ENCODE data around the gene ATP6V0A4.

The ATP6V0A4 gene

DNA sequence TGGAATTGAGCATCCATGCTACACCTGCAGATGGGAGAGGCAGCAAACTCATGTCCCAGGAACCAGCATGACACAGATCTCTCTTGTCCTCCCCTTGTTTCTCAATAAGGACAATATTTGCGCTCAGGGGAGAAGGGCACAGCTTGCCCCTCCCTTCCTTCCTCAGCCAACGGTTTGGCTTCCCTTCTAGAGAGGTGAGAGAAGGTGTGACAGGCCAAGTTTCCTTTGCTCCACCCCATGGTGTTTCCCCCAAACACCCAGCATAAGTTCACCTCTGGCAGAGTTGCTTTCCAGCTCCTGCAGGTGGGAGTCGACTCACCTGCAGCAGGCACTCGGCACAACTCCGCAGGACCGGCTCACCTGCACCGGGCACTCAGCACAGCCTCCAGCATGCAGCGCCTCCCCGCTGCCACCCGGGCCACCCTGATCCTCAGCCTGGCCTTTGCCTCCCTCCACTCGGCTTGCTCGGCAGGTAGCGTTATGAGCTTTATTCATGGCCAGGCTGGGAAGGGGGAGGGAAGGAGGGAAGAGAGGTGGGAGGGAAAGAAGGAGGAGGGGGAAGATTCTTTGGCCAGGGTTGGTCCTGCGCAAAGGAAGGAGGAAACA is at the start of gene ATP6V0A4, which contains the start of gene TMEM213:
ATP6V0A4 (minus strand) TSS at position 482 of the 606 bp plus-strand sequence. CDS start 26,949 bp downstream, outside the sequence.
TMEM213 (plus strand) TSS at position 280 of the 606 bp plus-strand sequence; CDS start at position 391, 111 bp downstream.
- TF ChIP-seq TEAD4 (IDR thresholded peaks at IDR 0.05): no peak
- TF ChIP-seq CREB1 (IDR thresholded peaks at IDR 0.05; ENCODE audit: low read depth): no peak
- TF ChIP-seq ZBTB7A (IDR thresholded peaks at IDR 0.05; ENCODE audit: low read depth): no peak
- TF ChIP-seq, protein P1, sequence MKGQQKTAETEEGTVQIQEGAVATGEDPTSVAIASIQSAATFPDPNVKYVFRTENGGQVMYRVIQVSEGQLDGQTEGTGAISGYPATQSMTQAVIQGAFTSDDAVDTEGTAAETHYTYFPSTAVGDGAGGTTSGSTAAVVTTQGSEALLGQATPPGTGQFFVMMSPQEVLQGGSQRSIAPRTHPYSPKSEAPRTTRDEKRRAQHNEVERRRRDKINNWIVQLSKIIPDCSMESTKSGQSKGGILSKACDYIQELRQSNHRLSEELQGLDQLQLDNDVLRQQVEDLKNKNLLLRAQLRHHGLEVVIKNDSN (IDR thresholded peaks at IDR 0.05): no peak
- no peak for TF ChIP-seq FOXM1 (IDR thresholded peaks at IDR 0.05; ENCODE audit: borderline replicate concordance, low read depth)
- TF ChIP-seq, protein P2, sequence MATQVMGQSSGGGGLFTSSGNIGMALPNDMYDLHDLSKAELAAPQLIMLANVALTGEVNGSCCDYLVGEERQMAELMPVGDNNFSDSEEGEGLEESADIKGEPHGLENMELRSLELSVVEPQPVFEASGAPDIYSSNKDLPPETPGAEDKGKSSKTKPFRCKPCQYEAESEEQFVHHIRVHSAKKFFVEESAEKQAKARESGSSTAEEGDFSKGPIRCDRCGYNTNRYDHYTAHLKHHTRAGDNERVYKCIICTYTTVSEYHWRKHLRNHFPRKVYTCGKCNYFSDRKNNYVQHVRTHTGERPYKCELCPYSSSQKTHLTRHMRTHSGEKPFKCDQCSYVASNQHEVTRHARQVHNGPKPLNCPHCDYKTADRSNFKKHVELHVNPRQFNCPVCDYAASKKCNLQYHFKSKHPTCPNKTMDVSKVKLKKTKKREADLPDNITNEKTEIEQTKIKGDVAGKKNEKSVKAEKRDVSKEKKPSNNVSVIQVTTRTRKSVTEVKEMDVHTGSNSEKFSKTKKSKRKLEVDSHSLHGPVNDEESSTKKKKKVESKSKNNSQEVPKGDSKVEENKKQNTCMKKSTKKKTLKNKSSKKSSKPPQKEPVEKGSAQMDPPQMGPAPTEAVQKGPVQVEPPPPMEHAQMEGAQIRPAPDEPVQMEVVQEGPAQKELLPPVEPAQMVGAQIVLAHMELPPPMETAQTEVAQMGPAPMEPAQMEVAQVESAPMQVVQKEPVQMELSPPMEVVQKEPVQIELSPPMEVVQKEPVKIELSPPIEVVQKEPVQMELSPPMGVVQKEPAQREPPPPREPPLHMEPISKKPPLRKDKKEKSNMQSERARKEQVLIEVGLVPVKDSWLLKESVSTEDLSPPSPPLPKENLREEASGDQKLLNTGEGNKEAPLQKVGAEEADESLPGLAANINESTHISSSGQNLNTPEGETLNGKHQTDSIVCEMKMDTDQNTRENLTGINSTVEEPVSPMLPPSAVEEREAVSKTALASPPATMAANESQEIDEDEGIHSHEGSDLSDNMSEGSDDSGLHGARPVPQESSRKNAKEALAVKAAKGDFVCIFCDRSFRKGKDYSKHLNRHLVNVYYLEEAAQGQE (IDR thresholded peaks at IDR 0.05; ENCODE audit: low read depth): no peak
- TF ChIP-seq NFIC (IDR thresholded peaks at IDR 0.05): no peak
- TF ChIP-seq RAD21 (IDR thresholded peaks at IDR 0.05; ENCODE audit: low read depth): no peak
- TF ChIP-seq, protein P3, sequence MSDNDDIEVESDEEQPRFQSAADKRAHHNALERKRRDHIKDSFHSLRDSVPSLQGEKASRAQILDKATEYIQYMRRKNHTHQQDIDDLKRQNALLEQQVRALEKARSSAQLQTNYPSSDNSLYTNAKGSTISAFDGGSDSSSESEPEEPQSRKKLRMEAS (IDR thresholded peaks at IDR 0.05): no peak
- TF ChIP-seq TAF1 (IDR thresholded peaks at IDR 0.05; ENCODE audit: low read depth): no peak
- TF ChIP-seq EGR1 (IDR thresholded peaks at IDR 0.05): no peak
- no peak for TF ChIP-seq EP300 (IDR thresholded peaks at IDR 0.05; ENCODE audit: borderline replicate concordance)
- TF ChIP-seq YY1 (IDR thresholded peaks at IDR 0.05; ENCODE audit: low read depth): no peak
- TF ChIP-seq TCF12 (IDR thresholded peaks at IDR 0.05; ENCODE audit: low read depth): no peak

DNA sequence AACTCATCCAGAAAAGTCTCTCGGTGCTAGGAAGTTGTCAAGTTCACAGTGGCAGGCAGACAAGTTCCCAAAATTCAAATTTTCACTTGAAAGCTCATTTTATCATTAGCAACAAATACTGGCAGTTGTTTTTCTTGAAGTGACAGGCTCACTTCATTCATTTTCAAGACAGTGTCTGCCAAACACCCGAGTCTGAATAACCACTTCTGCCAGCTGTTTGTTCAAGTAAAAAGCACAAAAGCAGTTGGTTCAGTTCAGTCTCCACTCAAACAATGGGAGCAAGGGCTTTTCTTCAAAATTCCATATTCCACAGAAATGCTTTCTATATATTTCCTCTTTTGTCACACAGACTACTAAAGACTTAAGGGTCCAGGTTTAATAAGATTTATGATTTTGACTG is 47.7 kb upstream of the ATP6V0A4 start:
- no peak for TF ChIP-seq RAD21 (IDR thresholded peaks at IDR 0.05; ENCODE audit: low read depth)
- TF ChIP-seq, protein P2 (IDR thresholded peaks at IDR 0.05; ENCODE audit: low read depth): no peak
- TF ChIP-seq YY1 (IDR thresholded peaks at IDR 0.05; ENCODE audit: low read depth): no peak
- TF ChIP-seq TEAD4 (IDR thresholded peaks at IDR 0.05): no peak
- no peak for TF ChIP-seq TAF1 (IDR thresholded peaks at IDR 0.05; ENCODE audit: low read depth)
- no peak for TF ChIP-seq FOXM1 (IDR thresholded peaks at IDR 0.05; ENCODE audit: borderline replicate concordance, low read depth)
- no peak for TF ChIP-seq NFIC (IDR thresholded peaks at IDR 0.05)
- TF ChIP-seq, protein P3 (IDR thresholded peaks at IDR 0.05): no peak
- TF ChIP-seq, protein P1 (IDR thresholded peaks at IDR 0.05): no peak
- no peak for TF ChIP-seq CREB1 (IDR thresholded peaks at IDR 0.05; ENCODE audit: low read depth)
- TF ChIP-seq EGR1 (IDR thresholded peaks at IDR 0.05): no peak
- TF ChIP-seq ZBTB7A (IDR thresholded peaks at IDR 0.05; ENCODE audit: low read depth): no peak
- no peak for TF ChIP-seq EP300 (IDR thresholded peaks at IDR 0.05; ENCODE audit: borderline replicate concordance)
- no peak for TF ChIP-seq CEBPB (IDR thresholded peaks at IDR 0.05)

DNA sequence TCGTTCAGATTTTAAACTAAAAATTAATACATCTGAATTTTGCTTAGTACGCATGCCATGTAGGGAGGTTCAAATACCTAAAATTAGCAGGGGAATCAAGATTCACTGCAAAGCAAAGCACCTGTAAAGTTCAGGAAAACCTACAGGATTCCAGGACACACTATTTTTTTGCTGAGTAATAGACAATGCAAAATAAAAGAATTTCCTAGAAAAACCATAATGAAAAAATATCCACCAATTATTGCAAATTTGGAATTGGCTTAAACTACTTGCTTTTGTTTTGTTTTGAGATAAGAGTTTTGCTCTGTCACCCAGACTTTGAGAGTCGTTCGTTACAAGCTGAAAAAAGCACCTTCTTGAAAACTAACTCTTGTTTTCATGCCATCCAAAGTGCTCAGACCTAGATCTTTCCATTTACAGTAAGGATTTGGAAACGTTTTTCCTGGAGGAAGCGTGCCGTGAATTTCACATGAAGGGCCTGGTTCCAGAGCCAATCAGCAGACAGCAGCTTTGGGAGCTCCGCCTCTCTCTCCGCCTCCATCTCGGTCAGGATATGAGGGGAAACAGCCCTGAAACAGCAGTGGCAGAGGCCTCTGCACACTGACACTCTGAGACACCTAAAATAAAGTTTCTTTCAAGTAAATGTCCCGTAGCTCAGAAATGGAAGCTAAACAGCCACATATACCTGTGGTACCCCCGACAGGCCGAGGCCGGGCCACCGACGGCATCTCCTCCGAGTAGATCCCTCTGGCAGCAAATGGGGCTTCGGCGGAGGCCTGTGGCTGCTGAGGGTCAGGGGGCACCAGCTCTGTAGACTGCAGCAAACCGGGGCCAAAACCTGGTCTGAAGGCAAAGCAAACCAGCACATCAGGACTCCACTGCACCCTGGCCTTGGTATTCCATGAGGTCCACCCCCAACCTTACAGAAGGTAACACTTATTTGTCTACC is 45.9 kb upstream of the ATP6V0A4 start:
- TF ChIP-seq EP300 (IDR thresholded peaks at IDR 0.05; ENCODE audit: borderline replicate concordance): no peak
- no peak for TF ChIP-seq ZBTB7A (IDR thresholded peaks at IDR 0.05; ENCODE audit: low read depth)
- no peak for TF ChIP-seq CREB1 (IDR thresholded peaks at IDR 0.05; ENCODE audit: low read depth)
- no peak for TF ChIP-seq YY1 (IDR thresholded peaks at IDR 0.05; ENCODE audit: low read depth)
- no peak for TF ChIP-seq NFIC (IDR thresholded peaks at IDR 0.05)
- TF ChIP-seq, protein P2 (IDR thresholded peaks at IDR 0.05; ENCODE audit: low read depth): no peak
- no peak for TF ChIP-seq TEAD4 (IDR thresholded peaks at IDR 0.05)
- TF ChIP-seq RAD21 (IDR thresholded peaks at IDR 0.05; ENCODE audit: low read depth): no peak
- no peak for TF ChIP-seq TCF12 (IDR thresholded peaks at IDR 0.05; ENCODE audit: low read depth)
- no peak for TF ChIP-seq EGR1 (IDR thresholded peaks at IDR 0.05)
- TF ChIP-seq, protein P1 (IDR thresholded peaks at IDR 0.05): no peak
- TF ChIP-seq CEBPB (IDR thresholded peaks at IDR 0.05): no peak
- TF ChIP-seq FOXM1 (IDR thresholded peaks at IDR 0.05; ENCODE audit: borderline replicate concordance, low read depth): no peak
- TF ChIP-seq, protein P3 (IDR thresholded peaks at IDR 0.05): no peak
